Liver (tissue), 9 donors: ENCODE measurements around the gene RNF149. TPM values are rescaled to one million over a fixed set of nuclear protein-coding genes. Genes with fewer than 3 reads are reported as not detected.

ENCODE experiments used
- DNase-seq: peaks from one replicate; pipeline ENCODE4 v3.0.0-alpha.2; 2017; ENCODE audit warnings: low spot score
- H3K27ac ChIP-seq, 2 donors: one replicate each; pipeline ENCODE4 v1.7.0; 2013; ENCODE audit warnings: inconsistent platforms in 2 of 2, low read length in 2 of 2, control low read depth in 1 of 2, low read depth in 1 of 2, mild to moderate bottlenecking in 1 of 2
- H3K27me3 ChIP-seq, 4 donors: one replicate each; pipeline versions ENCODE4 v1.6.1 to v1.7.0; 2013; ENCODE audit warnings: low read length in 3 of 4, inconsistent platforms in 1 of 4, mild to moderate bottlenecking in 1 of 4, moderate library complexity in 1 of 4; ENCODE audit not compliant: control insufficient read depth in 4 of 4, insufficient read depth in 4 of 4
- H3K36me3 ChIP-seq, 4 donors: one replicate each; pipeline versions ENCODE4 v1.6.1 to v1.7.0; 2013; ENCODE audit warnings: low read length in 3 of 4, mild to moderate bottlenecking in 3 of 4, low read depth in 1 of 4, moderate library complexity in 1 of 4; ENCODE audit not compliant: control insufficient read depth in 4 of 4, insufficient read depth in 3 of 4
- H3K4me1 ChIP-seq, 4 donors: one replicate each; pipeline versions ENCODE4 v1.6.1 to v1.7.0; 2013; ENCODE audit warnings: low read length in 3 of 4, mild to moderate bottlenecking in 3 of 4, moderate library complexity in 1 of 4; ENCODE audit not compliant: control insufficient read depth in 4 of 4, insufficient read depth in 4 of 4
- H3K4me3 ChIP-seq, 3 donors: one replicate each; pipeline versions ENCODE4 v1.6.1 to v1.7.0; 2013; ENCODE audit warnings: low read length in 3 of 3, control low read depth in 1 of 3, low read depth in 1 of 3, mild to moderate bottlenecking in 1 of 3
- H3K9ac ChIP-seq, 2 donors: one replicate each; pipeline ENCODE4 v1.7.0; 2013; ENCODE audit warnings: low read length in 2 of 2, mild to moderate bottlenecking in 2 of 2, moderate library complexity in 2 of 2, control low read depth in 1 of 2, low read depth in 1 of 2
- H3K9me3 ChIP-seq, 4 donors: one replicate each; pipeline versions ENCODE4 v1.6.1 to v1.7.0; 2013; ENCODE audit warnings: low read length in 3 of 4; ENCODE audit not compliant: control insufficient read depth in 4 of 4
- ATF3 ChIP-seq: IDR thresholded peaks from 2 replicates; pipeline ENCODE4 v1.6.1; 2016; ENCODE audit warnings: antibody characterized with exemption
- CTCF ChIP-seq: fragments of 150-350 bp; IDR thresholded peaks from 2 replicates; pipeline ENCODE4 v1.5.1; 2017; ENCODE audit warnings: improper control_type of control experiment, low read depth, low read length; ENCODE audit not compliant: missing input control
- FOXA1 ChIP-seq: IDR thresholded peaks from 2 replicates; pipeline ENCODE4 v1.6.1; 2016; ENCODE audit warnings: antibody characterized with exemption
- HNF4A ChIP-seq, 2 donors: conservative IDR thresholded peaks; 2 replicates each; pipeline ENCODE4 v1.6.1; 2016; ENCODE audit warnings: antibody characterized with exemption in 2 of 2, mild to moderate bottlenecking in 2 of 2
- HNF4G ChIP-seq: IDR thresholded peaks from 2 replicates; pipeline ENCODE4 v1.6.1; 2016; ENCODE audit warnings: antibody characterized with exemption
- JUND ChIP-seq, 2 donors: IDR thresholded peaks; 2 replicates each; pipeline ENCODE4 v1.6.1; 2016; ENCODE audit warnings: antibody characterized with exemption in 2 of 2
- NR2F2 ChIP-seq: IDR thresholded peaks from 2 replicates; pipeline ENCODE4 v1.6.1; 2016; ENCODE audit warnings: antibody characterized with exemption
- RAD21 ChIP-seq, 2 donors: IDR thresholded peaks; 2 replicates each; pipeline ENCODE4 v1.6.1; 2016; ENCODE audit warnings: antibody characterized with exemption in 2 of 2, mild to moderate bottlenecking in 2 of 2
- RXRA ChIP-seq, 2 donors: IDR thresholded peaks; 2 replicates each; pipeline ENCODE4 v1.6.1; 2017 to 2018; ENCODE audit warnings: antibody characterized with exemption in 2 of 2, mild to moderate bottlenecking in 1 of 2
- SP1 ChIP-seq: IDR thresholded peaks from 2 replicates; pipeline ENCODE4 v1.6.1; 2018; ENCODE audit warnings: antibody characterized with exemption, mild to moderate bottlenecking
- TAF1 ChIP-seq: conservative IDR thresholded peaks from 2 replicates; pipeline ENCODE4 v1.6.1; 2016; ENCODE audit warnings: antibody characterized with exemption, mild to moderate bottlenecking
- YY1 ChIP-seq: IDR thresholded peaks from 2 replicates; pipeline ENCODE4 v1.6.1; 2016; ENCODE audit warnings: antibody characterized with exemption, mild to moderate bottlenecking
- ZBTB33 ChIP-seq: IDR thresholded peaks from 2 replicates; pipeline ENCODE4 v1.6.1; 2016; ENCODE audit warnings: antibody characterized with exemption
- WGBS: extraction: QIAGEN DNeasy Blood & Tissue Kit; methylation state at CpG from one replicate; pipeline ENCODE4 v1.1.7; 2013; 5-methylcytosine and 5-hydroxymethylcytosine counted together
- polyA plus RNA-seq, 2 donors: library from polyadenylated mRNA; stranded (reverse) in 1 of 2; unstranded in 1 of 2; fragments of 200-250 nt in 1 of 2; fragments of >200 nt in 1 of 2; fragmentation: Nextera tagmentation in 1 of 2; extraction: Ambion mirVana in 1 of 2; gene quantifications; one replicate each; pipeline versions ENCODE4 v1.2.1 to v1.2.3, GENCODE V29; 2013 to 2015
- total RNA-seq, 2 donors: library from RNA; depleted of rRNA; stranded (reverse); fragments of >200 nt; gene quantifications; one replicate each; pipeline ENCODE4 v1.2.3, GENCODE V29; 2014
- donor health status: healthy.
- donor health status: healthy.
- donor health status: healthy.
- donor health status: healthy.
- donor health status: healthy.

RNF149 gene
- total and polyA plus RNA-seq, 4 donors: 14.1 to 54.7 (median 29.1) TPM

GRCh38 chr2:101337877-101338276, 29.4 kb upstream of the RNF149 start:
- H3K36me3 ChIP-seq: no peaks in the 10 kb centered on the region
- no peaks in the 10 kb centered on the region for H3K27me3 ChIP-seq
- peaks cover 0 to 16% (median 10%) of the 10 kb centered on the region in 4 donors for H3K4me1 ChIP-seq
- no peak for DNase-seq
- WGBS: 84% methylated on average over 2 of the region's 2 CpGs
- no peak overlapping the region for H3K27ac ChIP-seq
- TF ChIP-seq SP1: no peak
- TF ChIP-seq HNF4G: no peak
- no peak for TF ChIP-seq NR2F2
- H3K9ac ChIP-seq: no peak overlapping the region
- no peak overlapping the region for H3K4me3 ChIP-seq
- no peaks in the 10 kb centered on the region for H3K9me3 ChIP-seq

- no peak overlapping the region for H3K9ac ChIP-seq
Measured at GRCh38 chr2:101332885-101333766, 24.6 kb upstream of the RNF149 start.

GRCh38 chr2:101331202-101331601, 22.7 kb upstream of the RNF149 start:
- no peaks in the 10 kb centered on the region for H3K27me3 ChIP-seq
- no peak for DNase-seq
- H3K36me3 ChIP-seq: no peaks in the 10 kb centered on the region
- TF ChIP-seq TAF1 (no peak), ATF3 (no peak), RXRA (IDR thresholded peaks at IDR 0.05) (no peak), ZBTB33 (no peak), HNF4G (no peak), HNF4A (conservative IDR thresholded peaks at IDR 0.05) (no peak), NR2F2 (no peak), YY1 (no peak), RAD21 (IDR thresholded peaks at IDR 0.05) (no peak)
- WGBS: 89% methylated on average over 2 of the region's 2 CpGs
- no peak overlapping the region for H3K4me3 ChIP-seq
- H3K9me3 ChIP-seq: no peaks in the 10 kb centered on the region
- H3K4me1 ChIP-seq: peaks cover 0 to 4% (median 2%) of the 10 kb centered on the region in 4 donors
- H3K9ac ChIP-seq: no peak overlapping the region
- no peak overlapping the region for H3K27ac ChIP-seq

More at GRCh38 chr2:101332885-101333766, 24.6 kb upstream of the RNF149 start:
- peaks cover 0 to 4% (median 2%) of the 10 kb centered on the region in 4 donors for H3K4me1 ChIP-seq
- H3K36me3 ChIP-seq: no peaks in the 10 kb centered on the region
- no peak for DNase-seq
- H3K9me3 ChIP-seq: no peaks in the 10 kb centered on the region
- H3K4me3 ChIP-seq: no peak overlapping the region
- no peaks in the 10 kb centered on the region for H3K27me3 ChIP-seq
- 61% methylated on average over 5 of the region's 5 CpGs for WGBS
- H3K27ac ChIP-seq: no peak overlapping the region
- TF ChIP-seq FOXA1: no peak
- no peak for TF ChIP-seq JUND (IDR thresholded peaks at IDR 0.05)
- TF ChIP-seq ATF3: no peak
- TF ChIP-seq CTCF: no peak
